GM18907 (cell line): ENCODE data around the gene RIBC2.
"Not testable (repeated sequence)": the region's sequence is repeated elsewhere in the genome, so short reads cannot be mapped to it uniquely, and the experiment has no call there.

Experiments used
- ATAC-seq: cut with Tn5 transposase; IDR thresholded peaks from one replicate; pipeline ENCODE4 v1.9.1; 2021; ENCODE audit warnings: mild to moderate bottlenecking, moderate library complexity; ENCODE audit not compliant: unreplicated experiment

RIBC2 gene

DNA sequence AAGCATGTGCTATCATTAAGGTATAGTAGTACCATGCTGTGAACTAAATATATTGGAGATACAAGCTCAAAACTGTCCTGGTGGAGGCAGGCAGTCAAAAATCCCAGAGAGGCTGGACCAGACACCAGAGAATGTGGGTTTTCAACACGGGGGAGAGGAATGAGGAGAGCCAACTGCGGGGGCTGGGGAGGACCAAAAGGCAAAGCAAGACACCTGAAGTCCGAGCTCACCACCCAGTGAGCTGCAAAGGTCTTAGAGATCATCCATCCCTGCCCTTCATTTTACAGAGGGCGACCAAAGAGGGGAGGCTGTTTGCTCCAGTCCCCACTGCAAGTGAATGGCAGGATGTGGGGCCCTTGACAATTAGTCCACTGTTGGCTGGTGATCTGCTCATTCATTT lies 10.0 kb downstream of the RIBC2 start:
- ATAC-seq: no peak

DNA sequence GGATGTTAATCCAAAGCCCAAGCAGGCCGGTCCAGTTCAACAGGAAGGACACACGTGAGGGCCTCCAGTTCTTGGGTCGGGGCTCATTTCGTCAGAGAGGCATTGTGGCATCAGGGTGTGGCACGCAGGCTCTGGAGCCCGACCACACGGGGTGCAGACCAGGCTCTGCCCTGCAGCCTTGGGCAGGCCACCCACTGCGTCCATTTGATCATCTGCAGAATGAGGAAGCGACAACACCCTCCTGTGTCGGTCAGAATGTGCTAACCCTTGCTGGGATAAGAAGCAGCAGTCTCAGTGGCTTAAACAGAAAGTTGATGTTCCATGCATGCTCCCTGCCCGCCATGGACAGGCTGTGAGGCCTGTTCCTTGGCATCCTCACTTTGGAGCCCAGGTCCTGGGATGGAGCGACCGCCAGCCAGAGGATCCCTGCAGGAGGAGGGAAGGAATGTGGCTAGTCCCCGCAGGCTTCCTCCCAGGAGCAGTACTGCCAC lies 10.8 kb downstream of the RIBC2 start:
- no peak for ATAC-seq

DNA sequence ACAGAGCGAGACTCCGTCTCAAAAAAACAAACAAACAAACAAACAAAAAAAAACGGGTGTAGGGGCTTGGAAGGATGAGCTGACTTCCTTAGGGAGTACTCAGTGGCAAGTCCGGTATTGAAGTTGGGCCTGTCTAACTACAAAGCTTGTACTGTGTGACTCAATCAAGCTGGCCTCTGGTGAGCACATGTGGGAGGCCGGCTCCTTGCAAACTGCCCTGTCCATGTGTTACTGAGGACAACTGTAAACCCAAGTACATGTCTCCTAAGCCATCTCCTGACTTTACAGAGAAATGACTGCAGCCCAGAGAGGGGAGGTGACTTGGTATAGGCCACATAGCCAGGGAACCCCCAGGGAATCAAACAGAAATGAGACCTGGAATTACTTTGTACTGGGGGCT lies 11.6 kb downstream of the RIBC2 start:
- no peak for ATAC-seq

DNA sequence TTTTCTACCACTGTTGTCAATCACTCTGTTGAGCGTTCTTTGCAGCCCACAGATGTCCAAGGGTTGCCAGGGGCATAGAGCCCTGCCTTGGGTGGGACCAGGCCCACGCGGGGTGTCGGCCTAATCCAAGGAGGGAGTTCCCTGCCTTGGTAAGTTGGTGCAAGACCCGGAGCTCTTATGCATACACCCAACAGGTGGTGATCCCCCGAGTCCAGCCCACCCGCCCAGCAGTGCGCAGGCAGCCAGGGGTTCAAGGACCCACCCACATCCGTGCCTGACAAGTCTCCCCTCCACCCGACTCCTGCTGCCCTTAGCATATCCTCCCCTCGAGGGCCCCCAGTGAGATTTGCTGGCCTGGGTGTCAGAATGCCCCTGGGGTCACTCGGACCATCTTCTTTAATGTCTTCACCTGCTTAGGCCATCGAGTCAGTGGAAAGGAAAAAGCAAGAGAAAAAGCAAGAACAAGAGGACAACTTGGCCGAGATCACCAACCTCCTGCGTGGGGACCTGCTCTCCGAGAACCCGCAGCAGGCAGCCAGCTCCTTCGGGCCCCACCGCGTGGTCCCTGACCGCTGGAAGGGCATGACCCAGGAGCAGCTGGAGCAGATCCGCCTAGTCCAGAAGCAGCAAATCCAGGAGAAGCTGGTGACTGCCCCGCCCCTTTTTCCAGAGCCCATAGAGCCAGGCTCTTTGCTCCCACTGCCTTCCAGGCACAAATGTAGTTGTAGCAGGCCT lies 12.2 kb downstream of the RIBC2 start:
- ATAC-seq: no peak

DNA sequence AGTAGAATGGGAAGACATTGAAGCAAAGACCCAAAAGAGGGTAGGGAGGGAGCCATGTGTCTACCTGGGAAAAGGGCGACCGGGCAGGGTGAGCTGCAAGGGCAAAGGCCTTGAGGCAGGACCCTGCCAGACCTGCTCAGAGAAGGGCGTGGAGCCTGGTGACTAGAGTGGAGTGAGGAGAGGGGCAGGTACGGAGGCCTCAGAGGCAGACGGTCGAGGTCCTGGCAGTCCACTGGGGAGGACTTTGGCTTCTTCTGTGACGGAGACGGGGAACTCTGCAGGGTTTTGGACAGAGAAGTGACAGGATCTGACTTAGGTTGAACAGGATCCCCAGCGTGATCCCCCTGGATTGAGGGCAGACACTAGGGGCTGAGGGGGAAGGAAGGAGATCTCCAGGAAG lies 12.9 kb downstream of the RIBC2 start:
- ATAC-seq: no peak

DNA sequence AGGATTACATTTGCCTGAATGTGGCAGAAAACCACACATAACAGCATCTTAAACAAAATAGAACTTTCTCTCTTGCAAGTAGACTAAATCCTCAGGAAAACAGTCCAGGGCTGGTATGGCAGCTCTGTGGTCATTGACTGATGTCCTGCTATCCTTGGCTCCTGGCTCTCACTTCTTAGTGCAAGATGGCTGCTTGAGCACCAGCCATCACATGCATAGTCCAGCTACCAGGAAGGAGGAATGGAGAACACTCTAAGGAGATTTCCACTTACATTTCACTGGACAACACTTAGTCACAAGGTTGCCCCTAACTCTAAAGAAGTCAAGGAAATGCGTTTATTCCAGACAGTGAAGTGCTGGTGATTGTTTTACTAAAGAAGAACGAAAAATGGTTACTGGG lies 13.6 kb downstream of the RIBC2 start:
- no peak for ATAC-seq

DNA sequence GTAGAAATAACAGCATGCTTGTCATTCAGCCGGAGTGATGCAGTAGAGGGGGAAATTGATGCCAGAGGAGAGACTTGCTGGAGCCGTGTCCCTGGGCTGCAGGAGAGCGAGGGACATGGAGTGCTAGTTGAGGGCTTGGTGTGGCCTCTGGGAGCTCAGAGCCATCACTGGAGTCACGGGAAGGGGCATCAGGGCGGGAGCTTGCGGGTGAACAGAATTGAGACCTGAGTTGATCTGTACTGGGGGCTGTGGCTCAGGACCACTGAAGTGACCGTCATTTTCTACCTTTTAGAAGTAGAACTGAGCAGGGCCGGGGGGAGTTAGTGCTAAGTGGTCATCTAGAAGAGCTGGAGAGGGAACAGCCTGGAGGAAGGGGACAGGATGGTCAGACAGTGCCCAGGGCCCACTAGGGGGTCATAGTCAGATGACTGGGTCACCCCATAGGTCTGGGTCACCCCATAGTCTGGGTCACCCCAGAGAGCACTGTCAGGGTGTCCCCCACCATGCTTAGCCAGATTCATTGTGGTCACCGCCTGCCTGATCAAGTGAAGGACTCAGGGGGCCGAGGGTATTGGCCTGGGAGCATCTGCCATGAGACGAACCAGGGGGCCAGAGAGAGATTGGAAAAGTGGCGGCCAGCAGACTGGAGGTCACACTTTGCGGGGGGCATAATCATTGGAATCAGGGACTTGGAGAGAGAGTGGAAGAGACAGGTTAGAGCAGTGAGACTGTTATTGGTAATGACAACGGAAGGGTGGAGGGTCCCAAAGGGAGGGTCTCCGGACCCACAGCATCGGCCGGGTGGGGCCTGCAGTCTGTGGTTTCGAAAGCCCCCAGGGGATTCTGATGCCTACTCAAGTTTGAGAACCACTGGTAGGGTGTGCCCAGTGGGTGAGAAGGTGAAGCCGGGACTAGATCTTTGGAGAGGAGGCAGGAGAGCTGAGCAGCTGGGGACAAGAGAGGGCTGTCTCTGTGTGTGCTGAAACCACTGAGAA lies 15.2 kb downstream of the RIBC2 start:
- ATAC-seq: no peak

DNA sequence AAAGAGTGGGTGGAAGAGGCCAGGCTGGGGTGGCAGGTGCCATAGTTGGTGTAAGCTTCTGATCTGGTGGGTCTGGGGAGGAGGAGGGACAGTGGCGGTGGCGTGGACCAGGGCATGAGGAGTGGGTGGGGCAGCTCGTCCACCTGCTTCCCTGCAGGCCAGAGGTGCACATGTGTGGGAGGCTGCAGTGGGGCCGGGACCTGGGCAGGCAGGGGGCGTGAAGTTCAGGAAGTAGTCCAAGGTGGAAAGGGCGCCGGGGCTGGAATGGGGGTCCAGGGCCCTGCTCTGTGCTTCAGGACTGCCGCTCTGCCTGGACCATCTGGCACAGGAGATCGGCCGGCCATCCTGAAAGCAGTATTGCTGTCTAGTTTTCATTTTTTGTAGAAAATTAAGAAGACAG lies 15.9 kb downstream of the RIBC2 start:
- ATAC-seq: no peak

DNA sequence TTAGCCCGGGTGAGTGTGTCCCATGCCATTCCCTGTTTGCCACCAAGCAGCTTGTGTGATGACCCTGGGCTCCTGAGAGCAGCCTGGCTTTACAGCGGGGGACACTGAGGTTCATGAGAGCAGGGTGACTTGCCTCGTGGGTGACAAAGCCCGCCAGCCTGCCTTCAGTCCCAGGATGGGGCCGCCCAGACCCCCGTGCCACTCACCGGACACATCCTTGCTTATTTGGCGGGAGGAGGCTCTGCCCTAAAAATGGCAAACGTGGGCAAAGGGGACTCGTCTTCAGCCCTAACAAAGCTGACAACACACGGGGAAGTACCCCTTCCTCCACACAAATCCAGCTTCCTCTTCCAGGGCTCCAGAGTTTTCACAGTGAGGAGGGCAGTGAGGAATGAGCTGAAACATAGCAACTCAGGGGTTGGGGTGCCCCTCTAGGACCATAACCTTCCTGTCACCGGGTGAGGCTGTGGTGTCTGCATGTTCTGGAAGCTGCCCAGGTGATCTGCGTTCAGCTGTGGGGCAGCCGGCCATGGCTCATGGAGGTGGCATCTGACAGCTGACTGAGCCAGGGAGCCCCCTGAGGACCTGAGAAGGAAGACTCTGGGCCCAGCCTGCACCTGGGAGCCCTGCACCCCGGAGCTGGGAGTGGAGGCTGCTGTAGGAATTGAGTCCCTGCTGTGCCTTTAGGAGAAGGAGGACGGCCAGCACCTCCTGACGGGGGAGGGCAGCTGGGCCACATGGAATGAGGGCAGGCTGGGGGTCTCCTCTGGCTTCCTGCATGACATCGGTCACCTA lies 16.7 kb downstream of the RIBC2 start:
- ATAC-seq: no peak

DNA sequence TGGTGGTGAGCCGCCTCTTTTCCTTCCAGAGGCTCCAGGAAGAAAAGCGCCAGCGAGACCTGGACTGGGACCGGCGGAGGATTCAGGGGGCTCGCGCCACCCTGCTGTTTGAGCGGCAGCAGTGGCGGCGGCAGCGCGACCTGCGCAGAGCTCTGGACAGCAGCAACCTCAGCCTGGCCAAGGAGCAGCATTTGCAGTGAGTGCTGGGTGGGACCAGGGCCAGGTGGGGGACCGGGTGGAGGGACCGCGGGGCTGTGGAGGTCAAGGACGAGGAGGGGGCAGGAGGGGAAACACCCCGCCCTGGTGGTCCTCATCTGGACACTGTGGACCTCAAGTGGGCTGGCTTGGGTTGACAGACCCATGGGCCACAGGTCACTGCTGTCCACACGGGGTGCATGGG lies 17.4 kb downstream of the RIBC2 start:
- no peak for ATAC-seq

DNA sequence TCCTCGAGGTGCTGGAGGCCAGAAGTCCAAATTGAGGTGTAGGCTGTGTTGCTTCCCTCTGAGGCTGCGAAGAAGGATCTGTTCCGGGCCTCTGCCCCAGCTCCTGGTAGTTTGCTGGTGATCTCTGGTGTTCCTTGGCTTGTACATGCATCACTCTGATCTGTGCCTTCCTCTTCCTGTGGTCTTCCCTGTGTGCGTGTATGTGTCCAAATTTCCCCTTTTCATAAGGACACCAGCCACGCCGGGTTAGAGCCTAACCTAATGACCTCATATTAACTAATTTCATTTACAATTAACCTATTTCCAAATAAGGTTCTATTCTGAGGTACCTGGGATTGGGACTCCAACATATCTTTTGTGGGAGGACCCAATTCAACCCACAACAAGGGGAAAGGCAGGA lies 21.5 kb downstream of the RIBC2 start:
- ATAC-seq: no peak

DNA sequence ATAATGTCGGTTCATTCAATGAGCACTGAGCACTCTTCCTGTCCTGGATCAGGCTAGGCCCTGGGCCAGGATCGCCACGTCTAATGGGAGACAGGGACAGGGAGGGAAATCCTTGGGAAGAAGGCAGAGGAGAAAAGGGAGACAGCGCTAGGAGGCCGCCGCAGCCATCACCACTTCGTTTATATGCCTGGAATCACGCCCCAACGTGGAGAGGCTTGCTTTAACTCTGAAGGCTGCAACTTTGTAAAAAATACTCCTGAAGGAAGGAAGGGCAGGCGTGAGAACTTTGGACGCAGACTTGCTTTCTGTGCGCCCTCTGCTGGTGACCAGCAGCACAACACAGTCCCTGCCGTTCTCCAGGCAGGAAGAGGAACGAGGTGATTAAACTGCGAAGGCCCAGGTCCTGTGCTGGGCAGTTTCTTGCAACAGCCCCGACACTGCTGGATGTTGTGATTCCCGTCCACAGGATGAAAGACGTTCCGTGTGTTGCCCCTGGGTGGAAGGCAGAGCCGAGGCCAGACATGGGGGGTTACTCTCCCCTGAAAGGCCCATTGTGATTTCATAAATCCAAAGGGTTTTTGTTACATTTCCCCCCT lies 22.1 kb downstream of the RIBC2 start:
- ATAC-seq: no peak

DNA sequence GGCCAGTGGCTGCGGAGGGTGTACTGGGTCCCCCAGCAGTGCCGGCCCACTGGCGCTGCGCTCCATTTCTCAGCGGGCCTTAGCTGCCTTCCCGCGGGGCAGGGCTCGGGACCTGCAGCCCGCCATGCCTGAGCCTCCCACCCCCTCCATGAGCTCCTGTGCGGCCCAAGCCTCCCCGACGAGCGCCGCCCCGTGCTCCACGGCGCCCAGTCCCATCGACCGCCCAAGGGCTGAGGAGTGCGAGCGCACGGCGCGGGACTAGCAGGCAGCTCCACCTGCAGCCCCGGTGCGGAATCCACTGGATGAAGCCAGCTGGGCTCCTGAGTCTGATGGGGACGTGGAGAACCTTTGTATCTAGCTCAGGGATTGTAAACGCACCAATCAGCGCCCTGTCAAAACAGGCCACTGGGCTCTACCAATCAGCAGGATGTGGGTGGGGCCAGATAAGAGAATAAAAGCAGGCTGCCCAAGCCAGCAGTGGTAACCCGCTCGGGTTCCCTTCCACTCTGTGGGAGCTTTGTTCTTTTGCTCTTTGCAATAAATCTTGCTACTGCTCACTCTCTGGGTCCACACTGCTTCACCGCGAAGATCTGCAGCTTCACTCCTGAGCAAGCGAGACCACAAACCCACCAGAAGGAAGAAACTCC lies 23.5 kb downstream of the RIBC2 start:
- not testable (repeated sequence) for ATAC-seq

DNA sequence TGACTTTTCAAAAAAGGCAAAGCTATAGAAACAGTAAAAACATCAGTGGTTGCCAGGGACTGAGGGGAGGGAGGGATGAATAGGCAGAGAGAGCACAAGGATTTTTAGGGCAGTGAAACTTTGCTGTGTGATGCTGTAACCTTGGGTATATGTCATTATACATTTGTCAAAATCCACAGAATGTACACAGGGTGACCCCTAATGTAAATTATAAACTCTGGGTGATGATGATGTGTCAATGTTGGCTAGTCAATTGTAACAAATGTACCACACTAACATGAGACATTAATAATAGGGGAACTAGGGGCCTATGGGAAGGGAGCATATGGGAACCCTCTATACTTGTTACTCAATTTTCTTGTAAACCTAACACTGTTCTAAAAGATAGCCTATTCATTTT lies 24.8 kb downstream of the RIBC2 start:
- no peak for ATAC-seq

DNA sequence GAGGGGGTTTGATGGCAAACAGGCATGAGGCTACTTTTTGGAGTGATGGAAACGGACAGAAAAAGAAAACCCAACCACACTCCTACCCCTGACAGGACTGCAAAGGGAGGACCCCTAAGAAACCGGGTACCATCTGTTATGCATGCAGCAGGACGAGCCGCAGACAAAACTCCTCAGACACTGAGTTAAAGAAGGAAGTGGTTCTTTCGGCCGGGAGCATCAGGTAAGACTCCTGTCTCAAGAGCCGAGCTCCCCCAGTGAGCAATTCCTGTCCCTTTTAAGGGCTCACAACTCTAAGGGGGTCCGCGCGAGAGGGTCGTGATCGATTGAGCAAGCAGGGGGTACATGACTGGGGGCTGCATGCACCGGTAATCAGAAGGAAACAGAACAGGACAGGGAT lies 27.2 kb downstream of the RIBC2 start:
- not testable (repeated sequence) for ATAC-seq

DNA sequence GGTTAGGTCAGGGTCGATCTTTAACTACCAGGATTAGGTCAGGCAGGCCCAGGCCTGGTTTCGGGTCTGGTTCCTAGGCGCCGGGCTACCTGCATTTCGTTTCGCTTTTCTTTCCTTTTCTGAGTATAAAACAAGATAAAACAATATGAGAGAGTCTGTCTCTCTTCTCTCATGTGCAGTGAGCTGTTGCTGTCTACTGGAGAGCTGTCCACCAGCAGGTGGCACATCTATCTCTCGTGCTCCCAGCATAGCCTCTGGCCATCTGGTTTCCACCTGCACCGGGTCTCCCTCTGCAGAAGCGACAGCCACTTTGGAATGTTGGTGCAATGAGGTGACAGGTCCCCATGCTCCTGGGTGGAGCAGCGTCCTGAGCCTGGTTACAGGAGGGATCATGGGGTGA lies 27.6 kb downstream of the RIBC2 start:
- no peak for ATAC-seq

DNA sequence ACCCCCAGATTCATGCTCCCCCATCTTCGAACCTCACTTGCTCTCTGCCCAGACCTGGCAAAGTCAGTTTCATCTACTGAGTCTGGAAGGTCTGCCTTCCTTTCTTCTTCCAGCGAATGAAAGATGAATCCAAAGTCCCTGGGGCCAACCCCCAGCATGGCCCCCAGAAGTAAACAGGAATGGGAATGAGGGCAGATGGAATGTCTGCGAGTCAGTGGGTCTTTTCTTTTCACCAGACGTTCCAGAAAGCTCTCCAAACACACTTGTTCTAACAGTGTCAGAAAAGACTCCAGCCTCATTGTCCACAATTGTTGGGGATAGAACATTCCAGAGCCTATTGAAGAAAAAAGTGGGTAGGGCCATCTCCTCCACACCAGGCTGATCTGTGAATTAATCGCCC lies 28.6 kb downstream of the RIBC2 start:
- no peak for ATAC-seq

DNA sequence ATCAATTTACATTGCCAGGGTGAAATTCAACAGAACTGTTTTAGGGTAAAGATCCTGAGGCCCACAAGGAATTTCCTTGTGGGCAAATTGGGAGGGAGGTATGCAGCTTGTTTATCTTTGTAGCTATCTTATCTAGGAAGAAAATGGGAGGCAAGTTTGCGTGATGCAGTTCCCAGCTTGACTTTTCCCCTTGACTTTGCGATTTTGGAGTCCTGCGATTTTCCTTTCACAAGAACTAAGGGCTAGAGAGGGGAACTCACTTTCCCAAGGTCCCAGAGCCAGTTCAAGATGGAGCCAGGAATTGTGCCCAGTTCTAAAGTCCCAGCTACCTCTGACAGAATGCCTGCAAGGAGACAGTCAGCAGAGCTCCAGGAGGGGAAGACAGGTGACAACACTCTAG lies 30.7 kb downstream of the RIBC2 start:
- no peak for ATAC-seq

DNA sequence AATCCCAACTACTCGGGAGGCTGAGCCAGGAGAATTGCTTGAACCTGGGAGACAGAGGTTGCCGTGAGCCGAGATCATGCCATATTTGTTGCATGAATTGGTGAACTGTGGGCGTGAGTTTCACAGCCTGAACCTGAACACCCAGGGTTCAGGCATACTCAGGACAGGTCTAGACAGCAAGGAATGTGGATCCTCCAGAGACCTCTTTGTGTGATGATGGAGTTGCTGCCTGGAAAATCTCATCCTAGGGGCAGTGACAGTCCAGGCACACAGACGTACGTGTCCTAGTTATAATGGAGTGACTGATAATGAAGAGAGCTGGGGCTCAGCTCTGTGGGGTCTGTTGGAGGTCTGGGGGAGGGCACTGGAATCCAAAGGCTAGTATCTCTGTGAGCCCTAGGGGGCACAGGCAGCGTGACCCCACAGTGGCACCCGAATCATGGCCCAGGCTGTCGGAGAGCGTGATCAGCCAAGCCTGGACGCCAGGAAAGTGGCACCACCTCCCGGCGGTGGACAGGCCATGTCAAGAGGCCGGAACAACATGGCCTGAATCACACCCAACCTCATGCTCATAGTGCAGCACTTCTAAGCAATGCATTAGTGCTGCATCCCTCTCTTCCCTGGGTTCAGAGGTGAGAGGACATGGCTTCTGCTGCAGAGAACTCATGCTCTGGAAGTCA lies 31.7 kb downstream of the RIBC2 start:
- no peak for ATAC-seq

DNA sequence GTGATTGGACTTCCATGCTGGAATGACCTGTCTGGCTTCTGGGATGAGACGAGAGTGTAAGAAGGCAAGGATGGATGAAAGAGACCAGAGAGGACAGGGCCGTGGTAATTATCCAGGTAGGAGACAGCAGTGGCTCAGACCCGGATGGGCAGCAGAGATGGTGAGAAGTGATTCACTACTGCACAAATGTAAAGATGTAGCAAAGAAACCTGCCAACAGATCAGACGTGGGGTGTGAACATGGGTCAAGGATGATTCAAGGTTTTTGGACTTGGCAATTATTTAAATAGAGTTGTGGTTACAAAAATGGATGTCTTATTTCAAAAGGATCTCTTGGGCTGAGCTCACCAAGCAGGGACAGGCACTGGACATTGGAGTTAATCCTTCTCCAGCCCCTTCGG lies 32.7 kb downstream of the RIBC2 start:
- ATAC-seq: no peak
